SK-N-MC (cell line): ENCODE results near the gene CNOT1.

Experiments used
- EZH2 ChIP-seq: fragments of 200-600 bp; sonication (generic); IDR thresholded peaks from one replicate; pipeline ENCODE4 v1.6.1; 2017; ENCODE audit warnings: antibody characterized with exemption
- POLR2AphosphoS5 ChIP-seq: IDR thresholded peaks from 2 replicates; pipeline ENCODE4 v1.6.1; 2012; ENCODE audit warnings: mild to moderate bottlenecking, low read depth, low read length, borderline replicate concordance

- TF ChIP-seq EZH2 (no peak), POLR2AphosphoS5 (no peak)
Observed at GRCh38 chr16:58541711-58542110, 87.9 kb downstream of the CNOT1 start.
